H54 (cell line): Measurements from ENCODE around the gene DHX15.

Experiments used
- DNase-seq: peaks from one replicate; pipeline ENCODE4 v3.0.0; 2011; ENCODE audit warnings: low spot score, mixed read lengths; ENCODE audit not compliant: insufficient read length
- FAIRE-seq: peaks from 3 replicates; lab custom pipeline; 2011; peaks lifted over from hg19 to GRCh38; lab: Jason Lieb, UNC
- POLR2A ChIP-seq: IDR thresholded peaks from 2 replicates; pipeline ENCODE4 v1.6.1; 2011; ENCODE audit warnings: low read depth, mild to moderate bottlenecking, low read length

DHX15 gene

DNA sequence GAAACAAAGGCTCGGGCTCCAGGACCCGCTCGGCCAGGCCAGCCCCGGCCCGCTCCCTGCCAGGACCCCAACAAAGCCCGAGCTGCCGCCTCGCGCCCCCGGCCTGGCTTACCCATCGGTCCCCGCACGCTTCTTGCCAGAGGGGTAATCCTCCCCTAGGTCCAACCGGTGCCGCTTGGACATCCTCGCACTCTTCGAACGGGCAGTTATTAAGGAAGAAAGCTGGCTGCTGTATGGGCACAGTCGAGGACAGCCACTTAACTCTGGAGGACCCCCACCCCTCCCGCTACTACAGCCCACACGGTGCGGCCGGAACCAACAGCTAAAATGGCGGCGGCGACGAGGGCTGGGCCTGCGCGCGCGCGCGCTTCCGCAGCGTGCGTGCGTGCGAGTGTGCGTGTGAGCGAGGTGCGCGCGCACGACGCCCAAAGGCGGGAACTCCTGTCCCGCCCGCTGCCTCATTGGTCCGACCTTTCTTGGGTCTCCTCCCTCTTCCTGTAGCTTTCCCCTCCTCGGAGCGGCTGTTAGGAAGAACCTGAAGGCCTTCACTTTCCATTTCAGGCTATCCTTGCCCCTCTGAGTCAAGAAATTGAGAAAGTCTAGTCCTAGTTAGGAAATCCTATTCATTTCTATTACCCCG, at the start of gene DHX15:
TSS of gene DHX15 (minus strand) at position 344 of the 640 bp plus-strand sequence. CDS start at position 183, 161 bp downstream.
- DNase-seq, result peak; percentile 86
- TF ChIP-seq POLR2A, result peak; percentile 70
- FAIRE-seq, result peak; percentile 91

DNA sequence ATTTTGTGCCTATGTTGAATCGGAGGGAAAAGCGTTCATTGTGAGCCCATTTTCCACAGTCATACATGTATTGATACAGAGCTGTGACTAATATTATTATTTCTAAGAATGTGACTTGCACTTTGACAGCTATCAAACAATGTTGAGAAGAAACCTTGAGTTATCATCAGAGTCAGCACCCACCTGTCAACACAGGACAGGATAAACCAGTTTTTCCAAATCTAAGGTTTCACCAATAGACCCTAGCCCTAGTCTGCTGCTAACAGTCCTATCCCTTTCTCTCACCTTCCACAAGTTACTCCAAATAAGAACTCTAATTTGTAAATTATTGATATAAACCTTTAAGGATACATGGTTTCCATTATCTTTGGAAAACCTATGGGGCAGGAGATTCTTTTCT, 47.7 kb upstream of the DHX15 start:
- DNase-seq, result no peak
- no peak for FAIRE-seq
- no peak for TF ChIP-seq POLR2A

DNA sequence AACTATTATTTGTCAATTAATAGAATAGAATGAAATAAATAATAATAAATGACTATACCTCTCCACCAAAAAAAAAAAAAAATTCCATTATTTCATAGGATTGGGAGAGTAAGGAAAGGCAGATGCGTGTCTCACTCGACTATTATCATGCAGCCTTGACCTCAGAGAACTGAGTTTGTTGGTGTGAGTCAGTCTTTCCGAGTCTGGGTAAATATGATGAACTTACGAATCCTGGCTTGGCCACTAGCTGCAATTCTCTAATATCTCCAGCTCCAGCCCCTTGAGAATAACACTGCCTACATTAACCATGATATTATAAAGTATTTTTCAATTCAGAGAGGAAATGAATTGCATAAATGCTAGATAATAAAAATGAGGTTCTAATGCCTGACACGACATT, 46.6 kb upstream of the DHX15 start:
- DNase-seq (no peak), FAIRE-seq (no peak)
- TF ChIP-seq POLR2A, result no peak

DNA sequence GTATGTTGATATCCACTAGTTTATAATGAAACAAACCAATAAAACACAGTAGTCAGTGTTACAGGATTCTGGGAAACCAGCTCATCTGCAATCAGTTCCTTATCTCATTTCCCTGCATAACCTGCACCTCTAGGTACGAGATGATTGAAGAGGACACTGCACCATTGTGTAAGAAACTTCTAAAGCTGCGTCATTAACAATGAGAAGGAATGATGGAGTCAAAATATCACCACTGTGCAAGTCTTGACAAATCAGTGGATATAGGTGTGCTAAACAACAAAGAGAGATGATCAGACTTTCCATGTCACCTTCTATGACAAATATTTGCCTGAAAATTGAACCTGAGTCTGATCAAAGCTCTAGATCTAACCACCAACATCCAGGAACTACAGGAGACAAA, 40.7 kb upstream of the DHX15 start:
- DNase-seq (no peak), FAIRE-seq (no peak)
- no peak for TF ChIP-seq POLR2A

DNA sequence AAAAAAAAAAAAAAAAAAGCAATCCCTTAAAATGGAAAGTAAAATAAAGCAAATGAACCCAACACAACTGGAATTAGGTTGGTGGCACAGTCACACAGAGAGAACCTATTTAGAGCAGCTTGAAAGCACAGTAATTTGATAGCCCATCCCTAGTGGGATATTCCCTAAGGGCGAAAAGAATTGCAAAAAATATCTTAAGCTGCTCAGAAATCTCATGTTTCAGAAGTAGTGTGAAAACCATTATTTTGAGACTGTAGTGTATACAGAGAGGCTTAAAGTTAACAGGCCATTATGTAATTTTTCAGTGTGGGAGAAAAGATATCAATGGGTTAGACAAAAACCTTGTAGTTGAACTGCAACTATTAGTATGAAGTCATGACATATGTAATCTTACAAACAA, 40.0 kb upstream of the DHX15 start:
- TF ChIP-seq POLR2A, result no peak
- FAIRE-seq, result no peak
- no peak for DNase-seq

DNA sequence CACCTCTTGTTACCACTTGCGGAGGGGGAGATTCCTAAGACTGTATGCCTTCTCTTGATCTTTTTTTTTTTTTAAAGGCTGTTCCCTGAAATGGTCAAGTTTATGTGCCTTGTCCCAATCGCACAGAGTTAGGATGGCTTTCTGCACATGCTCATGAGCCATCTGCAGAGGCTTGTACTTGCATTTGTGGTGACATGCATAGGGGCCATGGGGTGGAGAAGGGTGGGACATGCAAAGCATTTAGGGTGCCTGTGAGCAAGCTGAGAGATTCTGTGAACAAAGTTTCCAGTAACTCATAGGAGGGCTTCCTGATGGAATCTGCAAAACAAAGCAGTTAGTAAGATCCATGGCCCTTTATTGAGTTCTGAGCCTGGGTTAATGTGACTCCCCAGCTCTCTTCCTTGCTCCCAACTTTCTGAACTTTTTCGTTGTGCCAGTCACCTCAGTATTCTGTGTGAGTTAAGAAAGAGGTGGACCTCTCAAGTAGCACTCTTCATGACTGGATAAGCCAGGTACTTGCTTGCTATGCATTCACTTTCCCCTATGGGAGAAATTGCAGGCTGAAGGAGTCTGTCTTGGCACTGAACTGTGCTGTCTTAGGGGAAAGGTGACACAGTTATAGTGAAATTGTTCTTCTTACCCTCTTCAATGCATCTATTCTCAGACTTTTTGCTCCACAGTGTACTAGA, 37.9 kb upstream of the DHX15 start:
- TF ChIP-seq POLR2A, result no peak
- DNase-seq (no peak), FAIRE-seq (no peak)

DNA sequence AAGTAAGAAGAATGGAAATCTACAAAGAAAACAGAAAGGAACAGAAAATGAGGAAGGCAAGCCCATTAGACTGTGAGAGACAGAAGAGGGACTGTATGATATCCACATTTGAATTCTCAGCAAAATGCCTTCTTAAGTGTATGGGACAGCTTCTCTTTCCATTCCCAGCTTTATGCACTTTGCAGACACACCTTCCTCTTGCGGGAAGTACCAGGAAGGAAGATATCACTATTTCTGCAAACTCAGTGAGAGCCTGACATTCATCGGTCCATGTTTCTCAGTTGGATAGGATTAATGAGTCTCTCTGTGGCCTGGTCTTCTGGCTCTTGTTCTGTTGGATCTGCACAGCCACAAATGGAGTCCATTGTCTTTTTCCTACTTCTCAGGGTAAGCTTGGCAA, 31.6 kb upstream of the DHX15 start:
- TF ChIP-seq POLR2A, result no peak
- no peak for DNase-seq
- FAIRE-seq, result no peak

DNA sequence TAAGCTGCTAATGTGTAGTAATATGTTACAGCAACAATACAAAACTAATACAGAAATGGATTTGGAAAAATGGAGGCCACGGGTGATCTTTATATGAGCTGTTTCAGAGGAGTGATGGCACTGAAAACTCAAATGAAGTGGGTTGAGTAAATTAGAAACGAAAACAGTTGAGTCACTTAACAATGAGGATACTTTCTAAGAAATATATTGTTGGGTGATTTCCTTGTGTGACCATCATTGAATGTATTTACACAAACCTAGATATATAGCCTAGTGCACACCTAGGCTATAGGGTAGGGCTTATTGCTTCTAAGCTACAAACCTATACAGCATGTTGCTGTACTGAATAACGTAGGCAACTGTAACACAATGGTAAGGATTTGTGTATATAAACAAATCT, 30.5 kb upstream of the DHX15 start:
- no peak for FAIRE-seq
- no peak for DNase-seq
- no peak for TF ChIP-seq POLR2A

DNA sequence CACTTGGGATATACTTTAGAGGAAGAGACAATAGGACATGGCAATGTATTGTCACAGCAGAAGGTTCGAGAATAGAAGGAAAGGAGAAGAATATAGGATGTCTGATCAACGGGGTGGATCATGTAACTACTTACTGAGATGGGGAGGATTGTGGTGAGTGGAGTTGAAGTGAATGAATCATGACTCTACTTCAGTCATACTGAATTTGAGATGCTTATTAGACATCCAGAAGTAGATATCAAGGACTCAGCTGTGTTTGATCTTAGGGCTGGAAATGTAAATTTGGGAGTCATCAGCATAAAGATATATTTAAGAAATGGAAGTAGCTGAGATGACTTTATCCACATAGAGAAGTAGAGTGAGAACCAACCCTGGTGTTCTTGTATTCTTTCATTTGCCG, 29.1 kb upstream of the DHX15 start:
- DNase-seq (no peak), FAIRE-seq (no peak)
- no peak for TF ChIP-seq POLR2A

DNA sequence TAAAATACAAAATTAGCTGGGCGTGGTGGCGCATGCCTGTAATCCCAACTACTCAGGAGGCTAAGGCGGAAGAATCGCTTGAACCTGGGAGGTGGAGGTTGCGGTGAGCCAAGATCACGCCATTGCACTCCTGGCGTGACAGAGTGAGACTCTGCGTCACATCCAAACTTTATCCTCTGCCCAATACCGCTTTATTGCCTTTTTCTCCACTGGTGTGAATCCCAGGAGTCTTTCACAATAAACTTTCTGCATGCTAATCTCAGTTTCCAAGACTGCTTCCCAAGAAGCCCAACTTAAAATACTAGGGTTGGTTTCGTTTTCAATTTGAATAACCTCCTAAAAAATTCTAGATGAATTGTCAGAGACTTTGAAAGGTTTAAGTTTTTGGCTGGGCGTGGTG, 27.2 kb upstream of the DHX15 start:
- DNase-seq, result no peak
- FAIRE-seq, result no peak
- no peak for TF ChIP-seq POLR2A

DNA sequence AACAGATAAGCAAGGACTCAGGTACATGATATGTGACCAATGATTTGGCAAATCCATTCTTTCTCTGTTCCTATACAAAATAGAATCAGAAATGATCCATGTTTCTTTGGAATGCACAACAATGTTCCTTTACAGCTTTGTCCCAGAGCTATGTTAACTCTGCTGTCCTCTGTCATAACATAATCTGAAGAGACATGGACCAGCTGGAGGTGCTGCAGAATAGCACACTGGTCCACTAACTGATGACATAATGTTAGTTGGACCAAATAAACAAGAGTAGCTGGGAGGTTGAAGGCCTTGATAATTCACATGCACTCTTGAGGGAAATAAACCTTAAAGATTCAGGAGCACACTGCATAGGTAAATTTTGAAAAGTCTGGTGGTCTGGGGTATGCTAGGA, 23.0 kb upstream of the DHX15 start:
- FAIRE-seq, result no peak
- no peak for TF ChIP-seq POLR2A
- no peak for DNase-seq

DNA sequence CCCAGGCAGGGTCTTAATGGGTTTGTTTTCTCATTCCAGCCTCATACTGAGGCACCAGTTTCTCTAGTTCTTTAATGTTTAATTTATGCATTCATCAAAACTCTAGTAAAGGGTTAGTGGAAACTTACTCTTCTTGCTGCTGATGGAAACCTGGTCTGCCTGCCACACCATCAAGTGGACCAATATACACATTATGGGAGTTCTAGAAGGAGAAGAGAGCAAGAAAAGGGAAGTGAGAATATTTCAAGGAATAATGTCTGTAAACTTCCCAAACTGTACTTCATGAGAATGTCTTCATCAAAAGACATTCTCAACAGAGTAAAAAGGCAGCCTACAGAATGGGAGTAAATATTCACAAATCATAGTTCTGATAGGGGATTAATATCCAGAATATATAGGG, 20.9 kb upstream of the DHX15 start:
- DNase-seq (no peak), FAIRE-seq (no peak)
- TF ChIP-seq POLR2A, result no peak

DNA sequence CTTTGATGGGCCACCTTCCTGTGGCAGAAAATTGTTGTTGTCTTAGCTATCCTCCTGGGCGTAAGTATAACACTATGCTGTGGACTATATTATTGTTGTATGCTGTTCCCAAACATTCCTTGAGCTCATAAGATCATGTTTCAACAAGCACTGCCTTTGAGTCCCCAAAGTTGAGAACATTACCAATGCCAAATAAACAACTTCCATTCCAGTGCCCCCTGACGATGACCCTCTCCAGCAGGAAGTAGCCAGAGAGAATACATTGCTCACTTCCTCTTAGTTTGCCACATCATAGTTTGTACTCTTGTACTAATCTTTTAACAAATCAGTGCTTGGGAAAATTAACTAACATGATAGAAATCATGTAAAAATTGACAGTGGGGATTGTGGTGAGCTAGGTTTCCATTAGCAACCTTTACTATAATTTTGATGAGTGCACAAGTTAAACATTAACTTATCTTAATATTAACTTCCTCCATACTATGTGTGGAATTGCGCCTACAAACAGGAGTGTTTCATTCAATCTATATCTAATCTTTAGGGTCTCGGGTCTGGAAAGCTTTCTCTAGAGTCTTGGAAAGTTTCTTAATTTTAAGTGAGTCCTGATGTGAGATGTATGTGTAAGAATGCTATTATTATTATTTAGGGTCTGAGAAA, 20.3 kb upstream of the DHX15 start:
- no peak for DNase-seq
- FAIRE-seq, result no peak

DNA sequence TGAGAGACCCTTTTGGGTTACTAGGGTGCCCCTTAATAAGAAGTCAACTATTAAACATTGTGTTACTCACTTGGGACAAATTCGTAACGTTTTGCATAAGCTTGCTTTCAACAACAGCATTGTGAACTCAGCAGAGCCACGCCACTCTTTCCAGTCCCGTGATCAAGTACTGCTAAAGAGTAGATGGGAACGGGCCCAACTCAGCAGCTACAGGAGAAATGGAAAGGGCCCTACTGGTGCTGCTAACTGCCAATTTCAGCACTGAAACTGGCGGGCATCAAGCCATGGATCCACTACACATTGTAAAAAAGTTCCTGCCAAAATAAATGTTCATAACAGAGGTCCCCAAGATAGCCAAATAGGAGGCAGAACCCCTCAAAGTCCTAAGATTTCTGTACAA, 19.0 kb upstream of the DHX15 start:
- FAIRE-seq, result no peak
- TF ChIP-seq POLR2A, result no peak
- DNase-seq, result no peak

More for the DNA sequence above, 20.3 kb upstream of the DHX15 start:
- no peak for TF ChIP-seq POLR2A
